Hematopoietic multipotent progenitor cell (in vitro differentiated cells): ENCODE measurements around the gene EXO1. TPM values are rescaled to one million over a fixed set of nuclear protein-coding genes. Genes with fewer than 3 reads are reported as not detected.

Source experiments
- total RNA-seq: library from RNA; depleted of rRNA; stranded (reverse); fragments of >200 nt; gene quantifications from one replicate; pipeline ENCODE4 v1.2.3, GENCODE V29; 2012

Gene EXO1
- total RNA-seq, 1 donor, result 3.5 TPM

Other genes starting within 250 kb of the EXO1 start
- 14.0 TPM for gene CHML, start 207.8 kb upstream of the EXO1 start, total RNA-seq
- gene OPN3, start 207.8 kb upstream of the EXO1 start, total RNA-seq, result 17.8 TPM
- gene WDR64, start 195.9 kb upstream of the EXO1 start, total RNA-seq, result not detected
- not detected for gene BECN2, start 109.6 kb downstream of the EXO1 start, total RNA-seq
- not detected for gene MAP1LC3C, start 150.9 kb downstream of the EXO1 start, total RNA-seq